ENCODE data around the gene UBE2J2. TPM values are rescaled to one million over a fixed set of nuclear protein-coding genes. Genes with fewer than 3 reads are reported as not detected.

Gene UBE2J2
- total and polyA plus RNA-seq, 2 of the 4 experiments (the other 2 are of a cell fraction): 20.6 to 67.5 TPM

DNA sequence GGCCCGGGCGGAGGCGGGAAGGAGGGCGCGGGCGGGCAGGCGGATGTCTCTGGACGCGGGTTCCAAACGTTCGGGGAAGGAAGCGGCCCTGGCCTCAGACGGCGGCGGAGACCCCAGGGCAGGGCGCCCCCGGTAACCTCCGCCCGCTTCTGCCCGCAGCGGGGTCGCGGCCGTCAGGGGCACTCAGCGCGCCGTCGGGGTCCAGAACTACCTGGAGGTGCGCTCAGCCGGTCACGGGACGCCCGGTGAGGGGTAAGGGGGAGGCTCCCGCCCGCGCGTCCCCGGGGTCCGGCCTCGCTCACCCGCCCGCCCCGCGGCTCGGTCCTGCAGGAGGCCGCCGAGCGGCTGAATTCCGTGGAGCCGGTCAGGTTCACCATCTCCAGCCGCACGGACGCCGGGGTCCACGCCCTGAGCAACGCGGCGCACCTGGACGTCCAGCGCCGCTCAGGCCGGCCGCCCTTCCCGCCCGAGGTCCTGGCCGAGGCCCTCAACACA, 35.1 kb upstream of the UBE2J2 start:
- peak overlapping the region; percentile 95 for H3K4me3 ChIP-seq (ENCODE audit: insufficient read depth, low read depth, low read length)
- dilution Hi-C loops (cut with HindIII; ENCODE audit: low sequenced_read_pairs, unreplicated experiment): no loop called here
- no peaks in the 10 kb centered on the region for H3K9me3 ChIP-seq (ENCODE audit: control insufficient read depth, insufficient read depth, low read length)
- no peak overlapping the region for H2BK15ac ChIP-seq (ENCODE audit: low read depth, low read length)
- no peak overlapping the region for H4K5ac ChIP-seq (ENCODE audit: low read depth, low read length)
- peak overlapping the region; percentile 82 for H3K9ac ChIP-seq (ENCODE audit: low read depth, low read length)
- ChIA-PET POLR2A (ENCODE audit: unreplicated experiment) (no interaction called here), CTCF (no interaction called here)
- H3K9me1 ChIP-seq (ENCODE audit: insufficient read depth, low read length): peaks cover 3% of the 10 kb centered on the region
- H3K4me2 ChIP-seq (ENCODE audit: low read depth, low read length): peak overlapping the region; percentile 76
- no peak overlapping the region for H2BK20ac ChIP-seq (ENCODE audit: low read depth, low read length)
- H3K79me1 ChIP-seq (ENCODE audit: low read depth in 1 of 2, low read length in 2 of 2): peaks cover 6 to 52% of the 10 kb centered on the region in 2 experiments
- BruUV-seq (replicated peaks): TSS peak; percentile 56
- intact Hi-C loops (cut with micrococcal nuclease): loop anchor here (5.0 kb wide), 2 partner anchors 48 to 187 kb away; partner anchors contain the start of gene MXRA8
- H3K14ac ChIP-seq (replicated peaks; ENCODE audit: low read depth, low read length): peak overlapping the region; percentile 69; the same call in 1 of the 2 replicates
- H3K18ac ChIP-seq (ENCODE audit: low read depth, low read length): no peak overlapping the region; the same call in 1 of the 2 replicates
- H3K4me1 ChIP-seq (ENCODE audit: control insufficient read depth, insufficient read depth, low read length): peaks cover 31% of the 10 kb centered on the region
- no peak for DNase-seq
- H3K36me3 ChIP-seq (ENCODE audit: control insufficient read depth, insufficient read depth, low read length): peaks cover 38% of the 10 kb centered on the region
- H2AK5ac ChIP-seq (ENCODE audit: low read depth, low read length): peak overlapping the region; percentile 36; the same call in 1 of the 2 replicates
- WGBS, 2 experiments (ENCODE audit: extremely low coverage in 2 of 2, insufficient read length in 1 of 2): 0% methylated on average over 35 of the region's 66 CpGs; no CpG with 5 or more reads in 1 of the 2 experiments
- H2AK9ac ChIP-seq (replicated peaks; ENCODE audit: low read depth, low read length, poor library complexity): peak overlapping the region; percentile 98
- H4K91ac ChIP-seq (ENCODE audit: insufficient read depth, low read depth, low read length): peak overlapping the region; percentile 49
- peak overlapping the region; percentile 42 for H2BK5ac ChIP-seq (ENCODE audit: low read depth, low read length, poor library complexity, severe bottlenecking)
- H4K8ac ChIP-seq (ENCODE audit: low read depth in 2 of 2, low read length in 2 of 2): no peak overlapping the region; a peak in 1 of 4 replicates
- H3K4ac ChIP-seq (ENCODE audit: low read depth, low read length): peak overlapping the region; percentile 71
- TF ChIP-seq, protein P1, sequence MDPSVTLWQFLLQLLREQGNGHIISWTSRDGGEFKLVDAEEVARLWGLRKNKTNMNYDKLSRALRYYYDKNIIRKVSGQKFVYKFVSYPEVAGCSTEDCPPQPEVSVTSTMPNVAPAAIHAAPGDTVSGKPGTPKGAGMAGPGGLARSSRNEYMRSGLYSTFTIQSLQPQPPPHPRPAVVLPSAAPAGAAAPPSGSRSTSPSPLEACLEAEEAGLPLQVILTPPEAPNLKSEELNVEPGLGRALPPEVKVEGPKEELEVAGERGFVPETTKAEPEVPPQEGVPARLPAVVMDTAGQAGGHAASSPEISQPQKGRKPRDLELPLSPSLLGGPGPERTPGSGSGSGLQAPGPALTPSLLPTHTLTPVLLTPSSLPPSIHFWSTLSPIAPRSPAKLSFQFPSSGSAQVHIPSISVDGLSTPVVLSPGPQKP (IDR thresholded peaks at IDR 0.05; ENCODE audit: borderline replicate concordance, low read depth, low read length): no peak
- peak; percentile 19; the same call in 1 of the 2 replicates for TF ChIP-seq POLR2A (IDR thresholded peaks at IDR 0.05; ENCODE audit: low read depth, low read length)
- TF ChIP-seq MAFK (IDR thresholded peaks at IDR 0.05; ENCODE audit: low read depth, low read length): no peak
- ATAC-seq (ENCODE audit: low read depth): no peak
- H3K27me3 ChIP-seq (ENCODE audit: control insufficient read depth, insufficient read depth, low read length): no peaks in the 10 kb centered on the region
- in situ Hi-C loops (cut with MboI; ENCODE audit: low sequenced_read_pairs): no loop called here
- peak overlapping the region; percentile 38; the same call in 1 of the 2 replicates for H3K23ac ChIP-seq (ENCODE audit: low read depth, low read length)
- H3K27ac ChIP-seq (ENCODE audit: insufficient read depth, low read length): peak overlapping the region; percentile 94
- 0 out of 2 replicates have a peak overlapping the region, but pooled peaks have one; percentile 17 for H3K56ac ChIP-seq (ENCODE audit: extremely low read depth, insufficient read depth, low read length)
- H4K20me1 ChIP-seq (ENCODE audit: insufficient read depth, low read length): peaks cover 54% of the 10 kb centered on the region
- H2BK120ac ChIP-seq (ENCODE audit: low read depth, low read length): no peak overlapping the region
- H2AFZ ChIP-seq (replicated peaks; ENCODE audit: low read length, poor library complexity): peak overlapping the region; percentile 88

All from IMR-90 (cell line).